GM19467 (cell line): ENCODE measurements around the gene C5AR1.
"Not testable (repeated sequence)": the region's sequence is repeated elsewhere in the genome, so short reads cannot be mapped to it uniquely, and the experiment has no call there.

ENCODE experiments used
- ATAC-seq: cut with Tn5 transposase; IDR thresholded peaks from one replicate; pipeline ENCODE4 v1.9.1; 2021; ENCODE audit warnings: mild to moderate bottlenecking, moderate library complexity; ENCODE audit not compliant: unreplicated experiment

Gene C5AR1

GRCh38 chr19:47309608-47310007, at the start of gene C5AR1:
C5AR1 (plus strand) TSS chr19:47309861; CDS start chr19:47309896, 35 bp downstream.
- ATAC-seq: no peak

GRCh38 chr19:47260476-47260875, 49.2 kb upstream of the C5AR1 start:
- ATAC-seq: no peak

GRCh38 chr19:47261946-47262793, 47.5 kb upstream of the C5AR1 start:
- peak; percentile 43 for ATAC-seq

- ATAC-seq: no peak
These were observed 45.0 kb upstream of the C5AR1 start for GRCh38 chr19:47264629-47265028.

- no peak for ATAC-seq
These were observed 43.2 kb upstream of the C5AR1 start for GRCh38 chr19:47266401-47266941.

- no peak for ATAC-seq
These were observed 42.3 kb upstream of the C5AR1 start for GRCh38 chr19:47267350-47267759.

GRCh38 chr19:47268028-47268427, 41.6 kb upstream of the C5AR1 start:
- ATAC-seq: no peak

GRCh38 chr19:47269596-47269995, 40.1 kb upstream of the C5AR1 start:
- ATAC-seq: no peak

GRCh38 chr19:47270408-47270807, 39.3 kb upstream of the C5AR1 start:
- no peak for ATAC-seq

- ATAC-seq: no peak
These were observed 37.7 kb upstream of the C5AR1 start for GRCh38 chr19:47271949-47272348.

GRCh38 chr19:47272448-47273312, 37.0 kb upstream of the C5AR1 start:
- ATAC-seq: no peak

GRCh38 chr19:47273313-47274070, 36.2 kb upstream of the C5AR1 start:
- ATAC-seq: no peak

- ATAC-seq: peak; percentile 48
These were observed 35.4 kb upstream of the C5AR1 start, which contains the start of gene INAFM1 for GRCh38 chr19:47274071-47274890. INAFM1 (plus strand) TSS chr19:47274885; CDS start chr19:47274920, 35 bp downstream.

GRCh38 chr19:47274891-47275761, 34.5 kb upstream of the C5AR1 start:
- ATAC-seq: peak; percentile 17

GRCh38 chr19:47275791-47276461, 33.7 kb upstream of the C5AR1 start:
- no peak for ATAC-seq

GRCh38 chr19:47276513-47276912, 33.1 kb upstream of the C5AR1 start:
- ATAC-seq: not testable (repeated sequence)

- ATAC-seq: no peak
These were observed 29.4 kb upstream of the C5AR1 start for GRCh38 chr19:47280183-47280797.
